Dermis blood vessel endothelial cell (primary cell): ENCODE measurements around the gene POU4F2. TPM values are rescaled to one million over a fixed set of nuclear protein-coding genes. Genes with fewer than 3 reads are reported as not detected.

Experiments
- DNase-seq: peaks from one replicate; pipeline ENCODE4 v3.0.0; 2010
- total RNA-seq: library from RNA; depleted of rRNA; stranded (reverse); fragments of >200 nt; gene quantifications from 2 replicates; pipeline ENCODE4 v1.2.3, GENCODE V29; 2014

Gene POU4F2, protein sequence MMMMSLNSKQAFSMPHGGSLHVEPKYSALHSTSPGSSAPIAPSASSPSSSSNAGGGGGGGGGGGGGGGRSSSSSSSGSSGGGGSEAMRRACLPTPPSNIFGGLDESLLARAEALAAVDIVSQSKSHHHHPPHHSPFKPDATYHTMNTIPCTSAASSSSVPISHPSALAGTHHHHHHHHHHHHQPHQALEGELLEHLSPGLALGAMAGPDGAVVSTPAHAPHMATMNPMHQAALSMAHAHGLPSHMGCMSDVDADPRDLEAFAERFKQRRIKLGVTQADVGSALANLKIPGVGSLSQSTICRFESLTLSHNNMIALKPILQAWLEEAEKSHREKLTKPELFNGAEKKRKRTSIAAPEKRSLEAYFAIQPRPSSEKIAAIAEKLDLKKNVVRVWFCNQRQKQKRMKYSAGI
- total RNA-seq = not detected in 2 replicates

DNA sequence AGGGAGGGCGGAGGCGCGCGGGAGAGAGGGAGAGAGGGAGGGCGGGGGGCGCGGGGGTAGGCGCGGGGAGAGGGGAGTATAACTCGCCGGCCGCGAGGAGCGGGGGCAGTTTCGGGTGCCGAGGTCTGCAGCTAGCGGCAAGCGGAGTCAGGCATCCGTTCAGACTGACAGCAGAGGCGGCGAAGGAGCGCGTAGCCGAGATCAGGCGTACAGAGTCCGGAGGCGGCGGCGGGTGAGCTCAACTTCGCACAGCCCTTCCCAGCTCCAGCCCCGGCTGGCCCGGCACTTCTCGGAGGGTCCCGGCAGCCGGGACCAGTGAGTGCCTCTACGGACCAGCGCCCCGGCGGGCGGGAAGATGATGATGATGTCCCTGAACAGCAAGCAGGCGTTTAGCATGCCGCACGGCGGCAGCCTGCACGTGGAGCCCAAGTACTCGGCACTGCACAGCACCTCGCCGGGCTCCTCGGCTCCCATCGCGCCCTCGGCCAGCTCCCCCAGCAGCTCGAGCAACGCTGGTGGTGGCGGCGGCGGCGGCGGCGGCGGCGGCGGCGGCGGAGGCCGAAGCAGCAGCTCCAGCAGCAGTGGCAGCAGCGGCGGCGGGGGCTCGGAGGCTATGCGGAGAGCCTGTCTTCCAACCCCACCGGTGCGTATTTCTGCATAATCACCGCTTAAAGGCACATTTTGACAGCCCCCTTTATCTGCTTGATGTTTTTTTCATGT lies at the start of gene POU4F2:
TSS of gene POU4F2 (plus strand) at position 108 of the 720 bp plus-strand sequence. CDS start at position 356, 248 bp downstream.
- DNase-seq = peak; percentile 27

DNA sequence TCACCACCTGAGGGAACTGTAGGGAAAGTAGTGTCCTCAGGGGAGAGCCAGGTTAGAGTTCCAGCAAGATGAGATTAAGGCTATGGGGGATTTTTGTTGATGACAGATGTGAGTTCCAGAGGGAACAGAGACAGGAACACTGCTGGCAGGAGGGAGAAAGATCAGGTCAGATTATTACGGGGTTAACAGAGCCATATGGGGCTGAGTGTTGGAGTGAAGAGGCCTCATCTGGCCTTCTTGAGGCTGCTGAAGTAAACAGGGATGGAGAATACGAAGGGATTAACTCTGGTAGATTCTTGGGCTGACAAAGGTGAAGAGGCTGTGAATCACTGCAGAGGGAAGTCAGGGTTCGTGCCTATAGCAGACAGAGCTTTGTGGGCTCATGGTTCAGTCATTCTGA lies 47.9 kb upstream of the POU4F2 start:
- DNase-seq = no peak

DNA sequence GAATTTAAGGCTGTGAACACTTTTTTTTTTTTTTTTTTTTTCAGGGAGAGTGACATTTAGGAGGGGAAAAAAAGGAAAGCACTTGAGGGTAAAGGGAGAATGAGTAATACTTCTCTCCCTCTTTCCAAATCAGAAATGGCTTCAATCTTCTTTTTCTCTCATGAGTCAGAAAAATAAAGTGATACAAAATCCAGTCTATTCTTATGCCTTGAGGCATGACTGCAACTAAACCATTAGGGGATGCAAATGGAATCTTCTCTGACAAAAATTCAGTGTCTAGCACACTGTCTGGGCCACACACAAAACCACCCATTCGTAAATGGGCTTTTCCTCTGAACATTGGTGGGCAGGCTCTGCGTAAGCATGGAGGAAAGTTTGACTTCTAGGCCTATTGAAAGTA lies 46.7 kb upstream of the POU4F2 start:
- DNase-seq = no peak

DNA sequence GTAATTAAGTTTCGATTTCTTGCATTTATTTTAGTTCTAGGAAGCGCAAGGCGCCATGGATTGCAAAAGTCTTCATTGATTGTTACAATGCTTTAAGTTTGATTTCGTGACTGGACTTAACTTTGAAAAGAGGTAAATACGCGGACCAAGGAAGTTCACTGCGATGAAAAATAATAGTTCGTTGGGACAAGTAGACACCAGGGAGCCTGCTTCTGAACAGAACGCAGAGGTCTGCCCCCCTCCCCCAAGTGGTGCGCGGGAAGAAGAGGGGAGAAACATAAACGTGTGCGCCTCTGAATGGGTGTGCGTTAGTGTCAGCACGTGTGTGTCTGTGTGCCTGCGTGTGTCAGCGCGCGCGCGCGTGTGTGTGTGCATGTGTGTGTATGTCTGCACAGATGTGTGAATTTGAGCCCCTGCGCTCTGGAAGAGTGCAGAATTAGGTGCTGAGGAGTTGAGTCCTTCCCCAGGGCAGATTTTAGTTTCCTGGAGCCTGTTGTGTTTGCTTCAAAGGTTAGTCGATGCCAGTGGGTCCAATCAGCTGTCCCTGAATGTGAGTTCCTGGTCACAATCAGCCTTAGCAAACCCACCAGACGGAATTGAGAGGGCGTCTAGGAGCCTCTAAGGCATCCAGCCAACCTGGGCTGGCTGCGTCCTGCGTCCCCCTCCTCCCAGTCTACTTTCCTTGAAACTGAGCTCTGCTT lies 5.8 kb upstream of the POU4F2 start:
- no peak for DNase-seq

DNA sequence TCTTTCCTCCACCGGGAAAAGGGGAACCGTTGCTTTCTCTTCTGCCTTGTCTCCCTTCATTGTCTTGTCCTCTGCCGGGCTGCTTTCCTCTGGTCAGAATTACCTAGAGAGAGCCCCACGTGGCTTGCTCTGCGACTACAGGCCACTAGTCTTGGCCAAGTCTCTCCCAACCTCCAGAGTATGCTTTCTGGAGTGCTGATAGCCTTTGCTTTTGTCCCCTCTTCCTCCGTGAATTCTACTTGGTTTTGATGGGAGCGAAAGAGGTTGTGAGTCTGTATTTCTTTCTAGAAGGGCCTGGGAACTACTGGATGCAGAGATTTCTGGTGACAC lies 5.3 kb upstream of the POU4F2 start:
- DNase-seq = no peak

DNA sequence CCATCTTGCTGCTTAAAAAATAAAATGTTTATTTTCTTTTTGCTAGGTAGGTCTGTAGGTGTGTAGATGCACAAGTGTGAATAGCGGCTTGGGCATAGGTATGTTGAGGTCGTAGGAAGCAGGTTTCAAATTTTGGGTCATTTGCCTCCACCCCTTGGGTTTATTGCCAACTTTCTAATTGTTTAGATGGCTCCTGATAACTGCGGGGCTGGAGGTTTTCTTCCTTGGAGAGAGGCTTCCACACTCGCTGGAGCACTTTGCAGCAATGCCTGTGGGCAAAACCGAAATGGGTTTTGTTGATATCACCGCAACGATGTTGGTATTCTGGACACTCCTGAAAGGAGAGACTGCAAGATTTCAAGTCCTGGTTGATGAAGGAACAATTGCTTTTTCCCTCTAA lies 3.9 kb upstream of the POU4F2 start:
- no peak for DNase-seq

DNA sequence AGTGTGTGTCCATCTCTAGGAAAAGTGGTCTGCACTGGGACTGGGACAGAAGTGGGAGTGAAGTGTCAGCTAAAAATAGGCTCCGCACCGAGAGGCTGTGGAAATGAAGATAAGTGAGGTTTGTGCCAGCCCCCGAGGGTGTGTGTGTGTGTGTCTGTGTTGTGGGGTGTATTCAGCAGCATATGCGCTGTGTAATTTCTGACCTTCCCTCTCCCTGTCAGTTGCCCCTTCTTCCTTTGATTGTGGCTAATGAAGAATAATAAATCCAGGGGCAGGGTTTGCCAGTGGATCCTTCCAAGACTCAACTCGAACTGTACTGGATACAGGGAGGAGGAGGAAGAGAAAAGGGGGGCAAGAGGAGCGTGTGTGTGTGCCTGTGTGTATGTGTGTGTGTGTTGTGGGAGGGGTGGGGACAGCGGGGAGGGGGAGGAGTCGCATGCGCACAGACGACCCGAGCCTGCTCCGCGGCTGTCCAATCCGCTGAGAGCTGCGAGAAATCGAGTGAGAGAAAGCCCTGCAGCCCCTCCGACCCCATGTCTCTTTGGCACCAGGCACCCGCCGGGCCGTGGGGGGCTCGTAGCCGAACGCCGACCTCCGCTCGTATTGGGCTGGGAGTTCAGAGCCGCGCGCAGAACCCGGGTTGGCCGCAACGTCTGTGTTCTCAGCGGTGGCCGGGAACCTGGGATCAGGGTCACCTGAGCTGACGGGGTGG lies 916 bp upstream of the POU4F2 start:
- DNase-seq = no peak

DNA sequence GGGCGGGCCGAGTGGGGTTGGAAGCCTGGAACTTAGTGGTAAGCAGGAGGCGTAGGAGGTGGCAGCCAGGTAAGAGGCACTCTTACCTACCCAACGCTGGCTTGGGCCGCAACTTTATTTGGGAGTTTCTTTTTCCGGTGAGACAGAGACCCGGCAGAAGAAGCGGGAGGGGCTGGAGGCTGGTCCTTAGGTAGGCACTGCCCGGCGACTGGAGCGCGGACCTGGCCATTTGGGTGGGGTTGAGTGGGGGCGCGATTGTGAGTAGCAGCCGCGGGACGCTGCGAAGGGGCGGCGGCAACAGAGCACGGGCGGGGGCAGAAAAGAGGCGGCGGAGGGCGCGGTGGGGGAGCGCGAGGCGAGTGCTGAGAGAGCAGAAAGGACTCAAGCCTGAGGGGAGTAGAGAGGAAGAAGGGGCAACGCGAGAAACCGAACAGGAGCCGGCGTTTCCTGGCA lies 334 bp upstream of the POU4F2 start:
- no peak for DNase-seq

DNA sequence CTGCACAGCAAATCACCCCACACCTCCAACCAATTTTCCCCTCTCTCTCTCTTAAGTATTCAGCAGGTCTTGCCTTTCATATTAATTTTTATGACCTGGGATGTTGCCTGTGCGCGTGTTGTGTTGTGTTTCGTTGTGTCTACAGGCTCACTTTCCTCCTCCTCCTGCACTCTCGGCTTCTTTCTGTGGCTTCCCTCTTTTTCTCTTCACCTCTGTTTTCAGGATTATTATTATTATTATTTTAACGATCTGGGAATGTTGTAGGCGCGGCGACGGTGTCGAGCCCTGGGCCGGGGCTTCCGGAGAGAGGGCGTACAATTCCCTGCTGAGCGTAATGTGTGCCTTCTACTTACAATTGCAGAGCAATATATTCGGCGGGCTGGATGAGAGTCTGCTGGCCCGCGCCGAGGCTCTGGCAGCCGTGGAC lies 826 bp downstream of the POU4F2 start:
- DNase-seq = no peak

DNA sequence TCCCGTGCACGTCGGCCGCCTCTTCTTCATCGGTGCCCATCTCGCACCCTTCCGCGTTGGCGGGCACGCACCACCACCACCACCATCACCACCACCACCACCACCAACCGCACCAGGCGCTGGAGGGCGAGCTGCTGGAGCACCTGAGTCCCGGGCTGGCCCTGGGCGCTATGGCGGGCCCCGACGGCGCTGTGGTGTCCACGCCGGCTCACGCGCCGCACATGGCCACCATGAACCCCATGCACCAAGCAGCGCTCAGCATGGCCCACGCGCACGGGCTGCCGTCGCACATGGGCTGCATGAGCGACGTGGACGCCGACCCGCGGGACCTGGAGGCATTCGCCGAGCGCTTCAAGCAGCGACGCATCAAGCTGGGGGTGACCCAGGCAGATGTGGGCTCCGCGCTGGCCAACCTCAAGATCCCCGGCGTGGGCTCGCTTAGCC lies 1.4 kb downstream of the POU4F2 start:
- DNase-seq = no peak

DNA sequence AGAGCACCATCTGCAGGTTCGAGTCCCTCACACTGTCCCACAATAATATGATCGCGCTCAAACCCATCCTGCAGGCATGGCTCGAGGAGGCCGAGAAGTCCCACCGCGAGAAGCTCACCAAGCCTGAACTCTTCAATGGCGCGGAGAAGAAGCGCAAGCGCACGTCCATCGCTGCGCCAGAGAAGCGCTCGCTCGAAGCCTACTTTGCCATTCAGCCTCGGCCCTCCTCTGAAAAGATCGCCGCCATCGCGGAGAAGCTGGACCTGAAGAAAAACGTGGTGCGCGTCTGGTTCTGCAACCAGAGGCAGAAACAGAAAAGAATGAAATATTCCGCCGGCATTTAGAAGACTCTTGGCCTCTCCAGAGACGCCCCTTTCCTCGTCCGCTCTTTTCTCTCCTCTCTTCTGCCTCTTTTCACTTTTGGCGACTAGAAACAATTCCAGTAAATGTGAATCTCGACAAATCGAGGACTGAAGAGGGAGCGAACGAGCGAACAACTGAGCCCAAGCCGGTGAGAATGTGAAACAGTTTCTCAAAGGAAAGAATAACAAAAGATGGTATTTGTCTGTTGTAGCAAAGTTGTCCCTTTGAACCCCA lies 1.9 kb downstream of the POU4F2 start:
- DNase-seq = no peak

DNA sequence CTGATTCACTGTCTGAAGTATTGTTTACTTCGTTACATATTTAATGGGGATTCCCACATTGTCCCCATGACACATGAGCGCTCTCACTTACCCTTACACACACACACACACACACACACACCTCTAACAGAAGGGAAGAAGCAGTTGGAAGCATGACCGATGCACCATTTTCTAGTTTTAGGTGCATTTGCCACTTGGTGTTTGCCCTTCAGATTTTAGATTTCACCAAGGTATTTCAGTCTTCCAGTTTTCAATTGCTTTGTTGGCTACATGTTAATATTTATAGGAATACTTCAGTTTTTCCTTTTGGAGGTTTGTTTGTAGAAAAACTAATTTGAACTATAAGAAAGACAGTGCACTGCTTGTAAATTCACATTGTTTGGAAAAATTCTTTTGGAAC lies 3.1 kb downstream of the POU4F2 start:
- DNase-seq = no peak

DNA sequence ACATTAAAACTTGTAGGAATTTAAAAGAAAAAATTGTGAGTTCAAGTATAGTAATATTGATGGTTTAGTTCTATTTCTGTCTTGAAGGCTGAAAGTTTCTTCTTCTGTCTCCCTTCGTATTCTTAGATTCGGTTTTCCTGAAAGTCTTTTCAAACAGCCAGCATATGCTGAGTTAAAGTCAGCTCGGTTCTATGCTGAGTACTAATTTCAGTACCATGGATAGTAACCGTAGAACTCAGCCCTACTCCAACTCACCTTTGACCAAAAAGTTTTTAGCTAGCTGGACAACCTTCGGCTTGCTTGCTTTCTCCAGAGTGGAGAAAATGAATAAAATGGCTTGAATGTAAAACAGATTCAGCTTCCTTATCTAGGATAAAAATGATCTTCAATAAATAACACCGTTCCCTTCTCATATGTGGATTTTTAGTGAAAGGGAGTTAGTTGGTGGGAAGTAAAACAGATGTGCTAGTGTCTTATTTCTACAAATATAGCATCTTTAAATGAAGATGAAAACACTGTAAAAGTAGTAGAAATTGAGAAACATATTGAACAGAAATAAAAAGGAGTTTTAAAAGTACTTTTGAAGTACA lies 5.2 kb downstream of the POU4F2 start:
- peak; percentile 53 for DNase-seq

DNA sequence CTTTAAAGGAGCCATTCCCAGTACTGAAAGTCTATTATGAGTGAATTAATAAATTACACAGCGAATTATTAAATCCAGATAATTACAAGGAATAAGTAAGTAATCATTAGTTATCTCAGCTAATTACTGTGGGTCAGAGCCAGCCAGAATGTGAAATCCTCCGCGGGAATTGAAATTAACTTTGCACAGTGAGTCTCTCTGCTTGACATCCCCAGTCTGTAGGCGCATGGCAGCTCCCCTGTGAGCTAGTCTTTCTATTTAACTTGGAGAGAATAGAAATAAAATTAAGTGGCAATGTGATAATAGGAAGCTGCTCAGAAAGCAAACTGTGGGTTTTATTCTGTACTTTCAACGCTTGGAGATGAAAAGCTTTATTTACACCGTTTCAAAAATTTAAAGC lies 7.2 kb downstream of the POU4F2 start:
- no peak for DNase-seq

DNA sequence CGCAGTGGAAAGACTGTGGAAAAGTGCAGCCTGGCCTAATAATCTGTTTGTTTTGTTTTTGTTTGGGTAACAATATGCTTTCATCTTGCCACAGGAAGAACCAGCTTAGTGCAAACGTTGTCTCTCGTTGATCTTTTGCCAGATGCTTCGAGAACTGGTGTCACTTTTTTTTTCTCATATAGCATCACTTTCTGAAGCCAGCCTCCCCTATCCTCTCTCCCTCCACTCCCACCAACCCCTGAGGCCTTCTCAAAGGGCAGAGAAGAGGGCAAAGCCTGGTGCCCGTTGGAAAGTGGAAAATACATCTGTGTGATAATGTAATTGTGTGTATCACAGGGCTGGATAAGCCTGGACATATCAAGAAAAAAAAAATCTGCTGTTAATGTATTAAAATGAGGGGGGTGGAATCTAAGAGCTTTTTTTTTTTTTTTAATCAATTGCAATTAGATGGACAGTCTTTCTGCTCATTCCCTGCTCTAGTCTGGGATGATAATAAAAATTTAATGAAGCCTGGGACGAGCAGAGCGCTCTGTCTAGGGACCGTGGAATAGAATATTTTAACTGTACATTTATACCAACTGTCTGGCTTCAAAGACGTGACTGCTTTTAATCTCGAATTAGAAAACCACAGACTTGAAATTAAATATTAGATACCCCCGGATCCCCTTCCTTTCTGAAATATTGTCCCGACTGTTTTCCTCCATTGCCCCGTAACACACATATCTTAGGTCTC lies 8.1 kb downstream of the POU4F2 start:
- DNase-seq = no peak

DNA sequence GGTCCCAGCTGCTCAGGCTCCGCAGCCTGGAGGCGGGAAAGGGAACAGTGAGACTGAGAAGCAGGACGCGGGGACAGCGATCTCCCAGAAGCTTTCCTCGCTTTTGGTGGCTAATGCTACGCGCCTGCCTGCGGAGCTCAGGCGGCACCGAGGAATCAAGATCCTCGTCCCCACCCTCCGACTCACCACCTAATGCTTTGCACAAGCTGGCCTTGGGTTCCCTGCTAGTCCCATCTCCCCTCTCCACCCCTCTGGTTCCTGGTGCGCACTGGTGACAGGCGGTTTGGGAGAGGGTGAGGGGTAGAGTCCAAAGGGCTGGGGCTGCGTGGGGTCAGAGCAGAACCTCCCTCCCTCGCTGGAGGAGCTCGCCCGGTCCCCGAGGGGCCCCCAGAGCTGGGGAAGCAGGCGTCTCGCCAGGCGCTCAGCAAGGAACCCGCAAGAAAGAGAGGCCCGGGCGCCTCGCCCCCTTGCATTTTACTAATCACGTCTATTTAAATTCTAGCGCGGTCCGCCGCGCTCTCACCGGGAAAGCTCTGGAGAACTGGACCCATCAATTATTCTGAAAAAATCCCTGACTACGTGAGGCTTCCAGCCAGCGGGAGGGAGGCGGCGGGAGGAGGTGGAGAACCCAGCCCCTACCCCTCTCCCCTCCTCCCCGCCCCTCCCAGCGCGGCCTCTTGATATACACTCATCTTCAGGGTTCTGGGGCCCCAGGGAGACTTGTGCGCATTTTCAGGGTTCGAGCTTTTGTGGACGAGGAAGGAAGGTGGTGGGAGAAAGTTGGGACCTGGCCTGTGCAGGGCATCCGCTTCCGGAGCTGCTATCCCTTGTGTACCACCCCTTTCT lies 9.1 kb downstream of the POU4F2 start:
- no peak for DNase-seq

DNA sequence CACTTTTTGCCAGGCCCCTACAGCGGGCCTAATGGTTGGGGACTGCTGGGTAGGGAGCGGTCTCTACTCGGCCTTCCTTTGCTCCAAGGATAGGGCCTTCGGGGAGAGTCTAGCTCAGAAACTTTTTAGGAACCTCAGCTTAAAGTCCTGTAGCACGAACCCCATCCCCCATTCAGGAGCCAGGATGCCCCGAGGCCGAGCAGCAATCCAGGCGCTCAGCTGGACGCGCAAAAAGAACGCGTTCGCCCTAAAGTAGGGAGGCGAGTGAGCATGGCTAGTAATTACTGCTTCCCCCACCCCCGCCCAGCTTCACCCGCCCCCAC lies 9.7 kb downstream of the POU4F2 start:
- no peak for DNase-seq

DNA sequence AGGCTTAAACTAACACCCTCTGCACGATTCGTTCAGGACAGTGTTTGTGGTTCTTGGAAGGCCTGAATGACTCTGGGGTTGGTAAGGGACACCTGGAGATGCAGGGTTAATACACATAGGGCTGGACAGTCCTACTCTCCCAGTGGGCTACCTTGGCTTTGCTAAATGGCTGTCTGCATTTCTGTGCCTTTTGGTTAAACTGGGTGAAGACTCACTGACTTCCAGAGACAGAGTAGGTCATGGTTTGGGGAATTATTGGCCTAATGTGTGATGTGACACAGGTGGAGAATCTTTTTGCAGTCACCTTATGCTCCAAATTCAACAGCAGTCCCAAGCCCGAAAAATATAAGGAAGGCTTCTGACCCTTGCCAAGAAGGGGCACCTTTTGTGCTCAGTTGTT lies 10.5 kb downstream of the POU4F2 start:
- DNase-seq = no peak

DNA sequence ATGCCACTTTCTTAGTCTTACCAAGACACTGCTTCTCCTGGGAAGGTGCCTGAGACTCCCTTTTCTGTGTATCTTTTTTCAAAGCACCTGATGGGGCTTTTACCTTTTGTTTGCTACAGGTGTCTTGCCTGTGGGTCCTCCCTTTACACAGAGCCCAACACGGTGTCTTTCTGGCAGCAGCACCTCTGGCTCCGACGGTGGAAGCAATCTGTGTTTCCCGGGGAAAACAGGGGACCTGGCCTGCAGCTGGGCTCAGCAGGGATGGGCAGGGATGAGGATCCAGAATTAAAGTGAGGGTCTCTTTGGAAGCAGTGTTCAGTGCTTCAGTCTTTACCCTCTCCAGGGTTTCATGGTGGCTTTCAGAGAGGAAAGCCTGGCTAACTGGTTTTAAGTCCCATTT lies 11.3 kb downstream of the POU4F2 start:
- no peak for DNase-seq
